WERI-Rb-1 (cell line): ENCODE data around the gene ITPR2.

ENCODE experiments used
- DNase-seq: peaks from one replicate; pipeline ENCODE4 v3.0.0-alpha.2; 2020
- H3K27ac ChIP-seq: fragments of 250-450 bp; sonication (Bioruptor Pico); 2 replicates; pipeline ENCODE4 v1.5.1; 2020; ENCODE audit warnings: mild to moderate bottlenecking, moderate library complexity
- H3K27me3 ChIP-seq: fragments of 250-450 bp; sonication (Bioruptor Pico); 2 replicates; pipeline ENCODE4 v1.5.1; 2021; ENCODE audit warnings: mild to moderate bottlenecking, low read depth, moderate library complexity; ENCODE audit not compliant: insufficient read depth, severe bottlenecking
- H3K36me3 ChIP-seq: fragments of 250-450 bp; sonication (Bioruptor Pico); 2 replicates; pipeline ENCODE4 v1.5.1; 2020; ENCODE audit warnings: mild to moderate bottlenecking, moderate library complexity
- H3K4me3 ChIP-seq: 2 replicates; pipeline ENCODE4 v1.5.1; 2011; ENCODE audit warnings: low read depth, mild to moderate bottlenecking, control low read depth, low read length
- H3K9me3 ChIP-seq: fragments of 250-450 bp; sonication (Bioruptor Pico); 2 replicates; pipeline ENCODE4 v1.5.1; 2021; ENCODE audit warnings: mild to moderate bottlenecking, moderate library complexity; ENCODE audit not compliant: severe bottlenecking
- TF ChIP-seq, protein P1 (sequence below): IDR thresholded peaks from 2 replicates; pipeline ENCODE4 v1.5.1; 2011; ENCODE audit warnings: low read depth, mild to moderate bottlenecking, control low read depth, inconsistent platforms, low read length

ITPR2 gene

GRCh38 chr12:26768611-26769603, 64.1 kb downstream of the ITPR2 start:
- Histone ChIP-seq H3K9me3 (no peaks in the 10 kb centered on the region), H3K4me3 (no peak overlapping the region), H3K27me3 (no peaks in the 10 kb centered on the region), H3K36me3 (no peaks in the 10 kb centered on the region), H3K27ac (no peak overlapping the region)
- TF ChIP-seq, protein P1, sequence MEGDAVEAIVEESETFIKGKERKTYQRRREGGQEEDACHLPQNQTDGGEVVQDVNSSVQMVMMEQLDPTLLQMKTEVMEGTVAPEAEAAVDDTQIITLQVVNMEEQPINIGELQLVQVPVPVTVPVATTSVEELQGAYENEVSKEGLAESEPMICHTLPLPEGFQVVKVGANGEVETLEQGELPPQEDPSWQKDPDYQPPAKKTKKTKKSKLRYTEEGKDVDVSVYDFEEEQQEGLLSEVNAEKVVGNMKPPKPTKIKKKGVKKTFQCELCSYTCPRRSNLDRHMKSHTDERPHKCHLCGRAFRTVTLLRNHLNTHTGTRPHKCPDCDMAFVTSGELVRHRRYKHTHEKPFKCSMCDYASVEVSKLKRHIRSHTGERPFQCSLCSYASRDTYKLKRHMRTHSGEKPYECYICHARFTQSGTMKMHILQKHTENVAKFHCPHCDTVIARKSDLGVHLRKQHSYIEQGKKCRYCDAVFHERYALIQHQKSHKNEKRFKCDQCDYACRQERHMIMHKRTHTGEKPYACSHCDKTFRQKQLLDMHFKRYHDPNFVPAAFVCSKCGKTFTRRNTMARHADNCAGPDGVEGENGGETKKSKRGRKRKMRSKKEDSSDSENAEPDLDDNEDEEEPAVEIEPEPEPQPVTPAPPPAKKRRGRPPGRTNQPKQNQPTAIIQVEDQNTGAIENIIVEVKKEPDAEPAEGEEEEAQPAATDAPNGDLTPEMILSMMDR: no peak
- DNase-seq: no peak

- Histone ChIP-seq H3K4me3 (no peak overlapping the region), H3K9me3 (no peaks in the 10 kb centered on the region), H3K36me3 (no peaks in the 10 kb centered on the region), H3K27me3 (no peaks in the 10 kb centered on the region), H3K27ac (no peak overlapping the region)
- DNase-seq: no peak
- TF ChIP-seq, protein P1: no peak
Observed at GRCh38 chr12:26767865-26768264, 65.1 kb downstream of the ITPR2 start.

- TF ChIP-seq, protein P1: no peak
- Histone ChIP-seq H3K27me3 (no peaks in the 10 kb centered on the region), H3K4me3 (no peak overlapping the region), H3K9me3 (peaks cover 3% of the 10 kb centered on the region), H3K27ac (no peak overlapping the region), H3K36me3 (no peaks in the 10 kb centered on the region)
- DNase-seq: no peak
Observed at GRCh38 chr12:26767116-26767515, 65.9 kb downstream of the ITPR2 start.

- Histone ChIP-seq H3K4me3 (no peak overlapping the region), H3K27me3 (no peaks in the 10 kb centered on the region), H3K36me3 (no peaks in the 10 kb centered on the region), H3K27ac (no peak overlapping the region), H3K9me3 (peaks cover 12% of the 10 kb centered on the region)
- no peak for DNase-seq
- TF ChIP-seq, protein P1: no peak
Observed at GRCh38 chr12:26762186-26762585, 70.8 kb downstream of the ITPR2 start.

DNA sequence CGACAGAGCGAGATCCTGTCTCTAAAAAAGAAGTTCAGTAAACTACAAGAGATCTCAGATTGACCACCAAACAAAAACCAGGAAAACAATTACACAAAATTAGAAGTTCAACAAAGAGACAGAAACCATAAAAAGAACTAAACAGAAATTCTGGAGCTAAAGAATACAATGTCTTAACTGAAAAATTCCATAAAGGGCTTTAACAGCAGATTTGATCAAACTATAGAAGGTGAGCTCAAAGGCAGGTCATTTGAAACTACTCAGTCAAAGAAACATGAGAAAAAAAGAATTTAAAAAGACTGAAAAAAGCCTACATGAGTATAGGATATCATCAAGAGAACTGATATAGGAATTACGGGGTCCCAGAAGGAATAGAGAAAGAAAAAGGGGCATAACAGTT, 71.2 kb downstream of the ITPR2 start:
- Histone ChIP-seq H3K36me3 (no peaks in the 10 kb centered on the region), H3K27me3 (no peaks in the 10 kb centered on the region), H3K9me3 (peaks cover 12% of the 10 kb centered on the region), H3K27ac (no peak overlapping the region), H3K4me3 (no peak overlapping the region)
- TF ChIP-seq, protein P1: no peak
- DNase-seq: no peak
